Mammary epithelial cell (primary cell): ENCODE measurements around the gene CDH11.

Experiments
- CTCF ChIP-seq, 2 donors: IDR thresholded peaks in 1 of 2; conservative IDR thresholded peaks in 1 of 2; 2 replicates each; pipeline ENCODE4 v1.5.1; 2011 to 2012; ENCODE audit warnings: inconsistent platforms in 2 of 2, low read length in 2 of 2, mild to moderate bottlenecking in 2 of 2, control low read depth in 1 of 2, low read depth in 1 of 2; ENCODE audit not compliant: insufficient read depth in 1 of 2; ENCODE audit errors: extremely low read depth in 1 of 2
- EZH2 ChIP-seq: IDR thresholded peaks from 2 replicates; pipeline ENCODE4 v1.6.1; 2012; ENCODE audit warnings: low read length, inconsistent platforms, borderline replicate concordance

- no peak for TF ChIP-seq CTCF (conservative IDR thresholded peaks at IDR 0.05 in 1 of 2, IDR thresholded peaks at IDR 0.05 in 1 of 2; ENCODE audit: extremely low read depth in 1 of 2, insufficient read depth in 1 of 2, low read depth in 1 of 2, low read length in 2 of 2)
- TF ChIP-seq EZH2, result no peak
Observed at GRCh38 chr16:65136681-65137080, 14.8 kb upstream of the CDH11 start.
